Stimulated activated CD4-positive, alpha-beta T cell treated with anti-CD3 and anti-CD28 coated beads, Interleukin-2, amount 100 ng/mL, for 24 hours (primary cell): ENCODE measurements around the gene MAGI2.
A peak's percentile ranks its signal among the peaks of the same experiment; 100 is the strongest.
"Not testable (repeated sequence)": the region's sequence is repeated elsewhere in the genome, so short reads cannot be mapped to it uniquely, and the experiment has no call there.

Experiments
- DNase-seq, 2 donors: peaks; one replicate each; pipeline ENCODE4 v3.0.0-alpha.2; 2020

Gene MAGI2

DNA sequence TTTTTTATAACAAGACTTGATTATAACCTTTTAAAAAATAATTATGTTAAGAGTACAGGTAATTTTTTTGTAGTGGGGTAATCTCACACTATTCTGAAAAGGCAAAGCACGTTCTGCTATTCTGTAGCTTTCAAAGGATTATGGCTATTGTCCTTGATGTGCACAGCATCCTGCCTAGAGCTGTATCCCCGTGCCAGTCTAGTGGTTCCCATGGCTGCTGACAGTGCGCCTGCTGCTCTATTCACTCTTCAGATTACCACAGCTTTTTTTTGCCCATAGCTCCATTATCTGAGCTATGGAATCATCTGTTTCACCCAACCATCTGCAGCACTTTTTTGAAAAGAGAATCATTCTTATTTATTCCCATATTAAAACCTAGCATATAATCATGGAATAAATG is 931.5 kb downstream of the MAGI2 start:
- no peak for DNase-seq

DNA sequence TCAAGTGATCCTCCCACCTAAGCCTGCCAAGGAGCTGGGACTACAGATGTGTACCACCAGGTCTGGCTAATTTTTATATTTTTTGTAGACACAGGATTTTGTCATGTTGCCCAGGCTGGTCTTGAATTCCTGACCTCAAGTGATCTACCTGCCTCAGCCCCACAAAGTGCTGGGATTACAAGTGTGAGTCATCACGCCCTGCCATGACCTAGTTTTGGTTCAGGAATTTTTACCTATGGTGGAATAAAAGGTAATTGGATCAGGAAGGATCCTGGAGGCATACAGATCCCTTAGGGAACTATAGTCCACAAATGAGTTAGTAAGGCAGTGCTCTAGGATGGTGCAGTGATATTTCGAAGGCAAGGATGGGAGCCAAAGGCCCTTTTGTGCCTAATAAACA is 937.0 kb downstream of the MAGI2 start:
- no peak for DNase-seq

DNA sequence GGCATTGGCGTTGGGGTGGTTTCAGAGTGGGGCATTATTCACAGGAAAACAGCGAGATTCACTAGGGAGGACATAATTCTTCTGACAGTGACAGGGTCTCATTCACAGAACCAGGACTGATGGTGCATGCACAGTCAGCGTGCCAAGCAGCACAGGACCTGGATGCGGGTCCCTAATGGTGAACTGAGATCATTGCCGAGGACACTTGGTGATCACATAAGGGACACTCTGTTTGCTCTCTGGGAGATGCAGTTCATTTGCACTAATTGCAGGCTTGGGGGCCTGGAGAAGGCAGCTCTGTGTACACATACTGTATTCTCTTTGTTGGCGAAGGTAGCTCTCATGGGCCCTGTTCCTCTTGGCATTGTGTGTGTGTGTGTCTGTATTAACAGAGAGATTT is 938.8 kb downstream of the MAGI2 start:
- no peak for DNase-seq

DNA sequence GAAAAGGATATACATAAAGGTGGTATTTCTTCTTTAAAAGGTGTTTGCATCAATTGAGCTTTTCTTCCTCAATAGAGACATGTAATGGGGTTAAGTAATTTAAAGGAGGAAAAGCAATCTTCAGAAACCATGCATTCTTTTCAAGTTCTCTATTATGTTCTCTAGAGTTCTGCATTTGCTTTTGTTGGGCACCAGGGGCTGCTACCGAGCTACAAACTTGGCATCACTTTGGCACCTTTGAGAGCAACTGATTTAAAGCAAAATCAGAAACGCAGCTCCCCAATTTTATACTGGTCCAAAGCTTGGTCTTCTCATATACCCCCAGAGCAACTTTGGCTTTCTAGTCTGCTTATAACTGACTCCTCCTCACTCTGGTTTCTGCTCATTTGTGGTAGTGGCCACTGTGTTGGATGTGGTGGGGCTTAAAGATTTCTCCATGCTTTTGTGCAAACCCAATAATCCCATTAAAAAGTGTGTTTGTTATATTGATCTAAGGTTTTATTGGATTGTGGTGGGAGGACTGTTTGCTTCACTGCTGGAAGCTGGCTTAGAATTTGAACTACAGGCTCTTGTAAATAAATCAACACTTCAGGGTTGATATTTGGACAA is 942.8 kb downstream of the MAGI2 start:
- DNase-seq = peak in 1 of 2 donors; percentile 7

DNA sequence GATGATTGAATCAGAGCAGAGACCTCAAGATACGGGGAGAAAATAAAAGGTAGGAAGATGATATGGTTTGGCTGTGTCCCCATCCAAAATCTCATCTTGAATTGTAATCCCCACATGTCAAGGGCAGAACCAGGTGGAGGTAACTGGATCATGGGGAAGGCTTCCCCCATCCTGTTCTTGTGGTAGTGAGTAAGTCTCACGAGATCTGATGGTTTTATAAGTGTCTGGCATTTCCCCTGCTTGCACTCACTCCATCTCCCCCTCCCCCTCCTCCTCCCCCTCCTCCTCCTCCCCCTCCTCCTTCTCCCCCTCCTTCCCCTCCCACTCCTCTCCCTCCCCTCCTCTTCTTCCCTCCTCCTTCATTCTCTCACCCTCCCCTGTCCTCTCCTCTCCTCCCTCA is 950.2 kb downstream of the MAGI2 start:
- DNase-seq = not testable (repeated sequence)

DNA sequence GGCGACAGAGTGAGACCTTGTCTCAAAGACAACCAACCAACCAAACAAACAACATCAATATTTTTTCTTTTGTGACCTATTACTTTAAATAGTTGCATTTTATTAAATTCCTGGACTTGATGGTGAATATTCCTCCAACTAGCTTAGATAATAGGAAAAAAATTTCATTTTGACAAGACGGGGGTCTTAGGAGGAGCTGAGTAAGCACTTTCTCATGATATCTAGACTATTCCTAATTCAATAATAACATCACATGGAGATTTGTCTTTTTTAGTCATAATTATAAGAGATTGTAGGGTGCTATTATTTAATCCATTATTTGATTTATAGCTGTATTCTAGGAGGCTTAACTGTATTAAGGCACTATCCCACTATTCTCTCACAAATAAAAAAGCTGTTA is 952.4 kb downstream of the MAGI2 start:
- no peak for DNase-seq

DNA sequence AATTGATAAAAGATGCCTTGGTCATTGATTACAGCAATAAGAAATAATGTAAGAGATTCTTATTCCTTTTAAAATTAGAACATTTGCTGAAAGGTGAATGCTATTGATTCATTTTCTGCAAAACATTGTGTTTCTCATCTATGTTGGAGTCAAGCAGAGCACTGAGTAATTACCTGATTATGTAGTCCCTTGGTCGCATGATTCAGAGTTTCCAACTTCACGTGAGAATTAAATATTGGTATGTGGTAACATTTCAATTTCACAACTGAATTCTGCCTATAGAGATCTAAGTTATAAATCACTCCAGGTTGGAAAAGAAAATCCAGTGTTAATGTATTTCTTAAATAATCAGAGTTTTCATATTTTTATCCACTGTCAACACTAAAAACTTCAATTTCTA is 953.5 kb downstream of the MAGI2 start:
- DNase-seq = no peak

DNA sequence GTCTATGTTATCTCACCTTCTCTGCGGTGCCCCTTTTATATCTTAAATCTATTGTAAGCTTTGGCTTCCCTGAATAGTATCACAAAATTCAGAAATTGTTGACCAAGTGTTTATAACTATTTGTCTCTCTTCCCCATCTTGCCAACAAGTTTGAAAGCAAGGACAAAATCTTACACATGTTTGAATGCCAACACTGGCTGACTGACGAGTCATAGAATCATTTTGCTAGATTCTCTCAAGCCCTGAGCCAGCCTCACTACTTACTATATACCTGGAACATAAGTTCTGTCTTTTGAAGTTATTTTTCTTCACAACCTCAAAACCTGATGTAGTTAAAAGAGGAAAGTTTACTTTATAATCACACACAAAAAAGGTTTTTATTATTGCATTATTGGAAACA is 954.2 kb downstream of the MAGI2 start:
- DNase-seq = no peak

DNA sequence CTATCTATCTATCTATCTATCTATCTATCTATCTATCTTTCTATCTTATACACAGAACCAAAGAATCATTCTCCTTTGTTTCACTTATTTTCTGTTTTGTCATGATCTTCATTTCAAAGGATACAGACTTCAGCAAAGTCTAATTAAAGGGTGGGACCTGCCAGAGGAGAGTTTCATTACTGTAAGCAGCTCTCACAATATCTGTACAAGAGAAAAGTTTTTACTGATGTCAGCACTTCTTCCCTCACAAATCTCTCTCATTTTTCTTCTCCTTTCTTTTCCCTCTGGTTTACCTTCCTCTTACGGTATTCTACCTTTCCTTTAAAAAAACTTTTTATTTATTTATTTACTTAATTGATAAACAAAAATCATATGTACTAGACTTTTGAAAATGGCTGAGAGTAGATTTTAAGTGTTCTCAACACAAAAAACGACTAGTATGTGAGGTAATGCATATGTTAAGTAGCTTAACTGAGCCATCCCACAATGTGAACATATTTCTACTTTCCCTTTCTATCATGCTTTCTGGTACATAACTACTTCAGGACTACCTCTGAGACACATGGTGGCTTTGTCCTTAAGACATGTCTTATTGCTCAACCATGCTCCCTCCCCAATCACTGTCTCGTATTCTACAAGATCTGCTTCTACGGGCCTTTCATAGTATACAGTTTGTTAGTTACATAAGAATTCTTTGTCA is 955.6 kb downstream of the MAGI2 start:
- no peak for DNase-seq

DNA sequence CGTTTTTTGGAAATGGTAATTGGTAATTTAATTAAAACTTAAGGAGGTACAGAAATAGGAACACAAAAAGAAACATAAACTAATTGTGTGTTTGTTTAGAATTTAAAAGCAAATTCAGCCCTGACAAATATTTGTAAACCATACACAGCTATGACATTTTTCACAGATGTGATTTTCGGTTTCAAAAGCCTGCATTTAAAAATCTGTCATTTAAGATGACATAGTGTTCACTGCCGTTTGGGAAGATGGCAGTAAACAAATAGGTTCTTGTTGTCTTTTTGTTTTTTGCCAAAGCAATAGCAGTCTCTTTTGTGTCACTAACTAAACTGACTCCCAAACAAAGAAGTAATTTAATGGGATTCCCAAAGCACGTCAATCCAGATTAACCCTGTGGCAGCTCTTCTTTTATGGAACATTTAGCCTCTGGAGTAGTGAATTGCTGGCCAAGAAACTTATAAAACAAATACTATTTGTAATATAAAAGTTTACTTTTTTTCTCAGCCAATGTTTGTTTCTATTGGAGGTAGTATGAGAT is 957.3 kb downstream of the MAGI2 start:
- DNase-seq = no peak

DNA sequence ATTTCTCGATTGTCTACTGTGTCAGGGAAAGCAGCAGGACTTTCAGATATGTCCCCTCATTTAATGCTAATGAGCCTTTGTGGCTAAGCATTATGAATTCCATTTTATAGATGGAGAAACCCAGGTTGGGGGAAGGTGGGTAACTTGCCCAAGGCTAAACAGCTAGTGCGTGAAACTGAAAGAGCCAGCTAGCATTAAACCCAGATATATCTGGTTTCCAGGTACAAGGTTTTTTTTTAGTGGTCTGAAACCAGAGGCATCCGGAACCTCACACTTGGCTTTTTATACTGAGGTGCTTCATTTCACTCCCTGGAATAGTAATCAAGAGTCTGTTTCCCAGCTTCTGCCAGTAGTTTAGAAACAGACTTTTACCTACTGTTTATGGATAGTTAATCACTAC is 960.1 kb downstream of the MAGI2 start:
- no peak for DNase-seq

DNA sequence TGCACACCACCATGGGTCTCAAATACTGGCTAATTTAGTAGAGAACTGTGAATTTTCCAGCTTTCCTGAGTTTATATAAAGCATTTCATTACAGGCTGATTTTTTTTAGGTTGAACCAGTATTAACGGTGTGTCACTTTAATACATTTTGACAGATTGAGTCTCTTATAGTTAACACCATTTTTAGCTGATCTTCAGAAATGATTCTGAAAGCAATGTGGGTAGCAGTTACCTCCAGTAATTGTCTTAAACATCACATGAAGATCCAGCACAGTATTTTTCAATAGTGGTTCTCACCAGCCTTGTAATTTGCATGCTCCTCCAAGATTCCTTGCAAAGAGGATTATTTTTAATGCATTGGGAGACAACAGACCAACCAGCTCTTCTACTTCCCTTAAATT is 961.3 kb downstream of the MAGI2 start:
- DNase-seq = no peak

DNA sequence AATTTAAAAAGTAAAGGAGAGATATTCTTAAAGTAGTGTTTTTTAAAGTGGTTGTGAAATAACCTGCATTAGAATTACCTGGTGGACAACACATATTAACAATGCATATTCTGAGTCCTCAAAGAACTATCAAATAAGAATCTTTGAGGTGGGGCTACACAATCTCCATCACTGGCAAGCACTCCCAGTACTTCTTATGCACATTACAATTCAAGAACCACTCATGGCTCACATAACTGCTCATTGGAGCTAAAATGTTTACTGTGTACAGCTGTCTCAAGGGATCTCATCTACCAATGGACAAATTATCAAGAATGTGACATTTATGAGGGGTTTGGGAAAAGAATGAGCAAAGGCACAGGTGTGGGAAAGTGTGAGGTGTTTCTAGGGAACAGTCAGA is 962.9 kb downstream of the MAGI2 start:
- DNase-seq = no peak

DNA sequence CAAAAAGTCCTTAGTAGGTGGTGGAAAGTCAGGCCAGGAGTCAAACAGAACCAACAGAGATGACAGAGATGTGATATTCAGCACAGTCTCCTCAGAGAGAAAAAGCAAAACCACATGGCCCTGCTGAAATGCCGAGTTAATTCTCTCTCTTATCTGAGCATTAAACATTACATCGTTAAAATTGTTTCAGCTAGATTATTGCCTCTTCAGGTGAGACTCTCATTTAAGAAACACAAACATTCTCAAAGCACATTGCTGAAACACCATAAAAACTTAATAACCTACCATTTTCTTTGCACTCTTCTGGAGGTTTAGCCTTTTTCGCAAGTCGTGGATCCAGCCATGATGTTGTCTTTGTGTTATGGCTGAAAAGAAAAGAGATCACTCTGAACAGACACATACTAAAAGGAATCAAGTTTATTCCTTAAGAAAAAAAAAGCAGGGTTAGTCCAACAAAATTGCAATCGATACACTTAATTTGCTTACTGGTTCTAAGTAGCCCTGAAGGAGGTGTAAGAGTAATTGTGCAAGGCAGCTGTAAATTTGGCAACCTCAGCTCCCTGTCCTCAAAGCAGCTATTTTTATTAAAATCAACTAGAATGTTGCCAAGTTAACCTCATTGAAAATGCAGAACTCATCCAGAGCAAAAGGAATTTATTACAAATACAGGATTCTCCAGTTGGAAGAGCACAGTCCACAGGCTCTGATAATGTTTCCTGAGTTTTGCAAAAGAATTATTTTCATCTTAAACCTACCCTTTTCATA is 963.8 kb downstream of the MAGI2 start:
- no peak for DNase-seq

DNA sequence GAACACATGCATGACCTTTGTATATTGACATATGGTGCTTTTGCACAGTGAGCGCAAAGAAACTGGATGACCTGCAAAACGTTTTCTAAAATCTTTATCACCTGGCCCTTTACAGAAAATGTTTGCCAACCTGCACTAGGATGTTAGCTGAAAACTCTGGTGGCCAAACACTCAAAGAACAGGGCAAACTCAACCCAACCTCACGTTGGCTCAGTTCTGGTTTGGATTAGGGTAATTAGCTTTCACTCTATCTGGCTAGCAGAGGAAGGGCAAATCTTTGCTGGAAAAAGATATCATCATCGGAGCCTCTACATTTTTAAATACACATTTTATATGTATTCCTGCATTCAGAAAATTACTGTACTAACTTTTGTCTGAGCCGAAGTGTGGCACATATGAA is 966.0 kb downstream of the MAGI2 start:
- DNase-seq = no peak

DNA sequence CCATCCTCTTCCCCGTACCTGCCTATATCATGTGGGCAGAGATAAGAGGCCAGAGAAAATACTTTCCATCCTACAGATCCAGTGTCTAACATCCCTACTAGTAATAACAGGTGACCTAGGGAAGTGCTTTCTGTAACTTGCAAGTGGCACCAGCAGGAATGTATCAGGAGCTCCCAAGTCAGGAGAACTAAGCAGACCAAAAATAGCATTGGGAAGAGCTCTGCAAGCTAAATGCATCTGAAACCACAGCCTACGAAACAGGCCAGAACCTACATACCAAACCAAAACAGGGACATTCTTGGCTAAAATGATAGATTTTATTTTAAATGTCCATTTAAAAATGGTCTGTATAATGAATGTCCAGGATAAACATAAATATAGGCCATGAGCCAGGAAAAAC is 974.1 kb downstream of the MAGI2 start:
- DNase-seq = no peak

DNA sequence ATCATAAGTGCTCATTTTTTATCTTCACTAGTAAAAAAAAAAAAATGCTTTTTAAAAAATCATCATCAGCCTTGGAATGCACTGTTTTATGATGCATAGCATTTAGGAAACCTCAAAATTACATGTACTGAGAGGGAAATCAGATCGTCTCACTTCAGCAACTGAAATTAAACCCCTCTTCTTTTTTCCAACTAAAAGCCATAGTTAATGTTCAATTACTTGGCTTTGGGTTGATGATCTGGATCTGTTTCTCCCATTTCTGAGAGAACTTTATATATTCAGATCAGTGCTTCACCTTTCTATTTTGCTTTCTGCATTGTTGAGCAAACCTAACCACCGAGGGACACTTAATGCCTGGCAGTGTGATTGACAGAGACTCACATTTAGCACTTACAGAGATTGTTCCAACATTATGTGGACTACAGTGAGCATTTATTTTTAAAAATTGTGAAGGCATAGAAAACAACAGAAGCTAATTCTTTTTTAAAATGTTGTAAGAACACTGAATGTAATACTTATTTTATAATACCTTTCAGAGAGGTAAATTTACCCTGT is 976.5 kb downstream of the MAGI2 start:
- no peak for DNase-seq

DNA sequence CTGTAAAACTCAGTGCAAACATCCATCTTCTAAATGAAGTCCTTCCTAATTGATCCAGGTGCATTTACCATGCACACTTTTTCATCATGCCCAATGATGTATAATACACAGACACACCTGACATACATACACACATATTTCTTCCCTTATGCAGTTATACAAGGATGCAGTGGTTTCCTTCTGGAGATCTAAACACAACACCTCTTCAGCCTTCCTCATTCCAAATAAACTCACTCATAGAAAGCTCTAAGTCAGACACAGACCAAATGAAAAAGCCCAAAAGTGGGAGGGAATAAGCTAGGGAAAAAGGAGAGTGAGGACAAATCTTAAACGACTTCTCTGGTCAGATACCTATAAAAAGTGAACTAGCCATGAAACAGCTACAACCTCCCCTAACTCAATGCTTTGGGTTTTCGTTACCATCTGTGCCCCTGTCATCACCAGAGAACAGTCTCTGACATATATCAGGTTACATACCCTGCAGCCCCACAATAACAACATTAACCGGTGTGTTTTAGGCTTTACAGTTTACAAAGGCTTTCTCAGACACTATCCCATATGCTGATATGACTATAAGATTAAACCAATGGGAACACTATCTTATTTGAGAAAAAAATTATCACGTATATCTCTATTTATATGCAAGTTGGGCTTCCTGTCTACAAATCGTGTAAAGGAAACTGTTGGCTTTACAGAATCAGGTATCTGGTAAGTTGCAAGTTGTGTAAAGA is 979.7 kb downstream of the MAGI2 start:
- no peak for DNase-seq

DNA sequence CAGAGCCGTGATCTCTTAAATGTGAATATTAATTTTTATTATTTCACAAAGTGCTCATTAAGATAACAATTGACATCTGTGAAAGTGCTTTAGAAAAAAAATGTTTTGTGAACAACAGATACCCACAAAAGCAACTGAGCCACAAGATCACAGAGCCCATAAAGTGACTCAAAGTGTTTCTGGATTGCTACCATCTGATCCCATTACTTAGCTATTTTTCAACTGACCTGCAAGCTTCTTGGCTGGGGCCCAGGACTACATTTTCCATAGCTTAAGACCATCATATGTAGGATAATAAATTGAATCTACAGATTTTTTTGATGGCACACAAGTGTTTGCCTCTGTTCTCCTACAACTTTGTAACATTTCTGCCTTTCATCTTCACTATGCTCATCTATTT is 980.4 kb downstream of the MAGI2 start:
- DNase-seq = no peak

DNA sequence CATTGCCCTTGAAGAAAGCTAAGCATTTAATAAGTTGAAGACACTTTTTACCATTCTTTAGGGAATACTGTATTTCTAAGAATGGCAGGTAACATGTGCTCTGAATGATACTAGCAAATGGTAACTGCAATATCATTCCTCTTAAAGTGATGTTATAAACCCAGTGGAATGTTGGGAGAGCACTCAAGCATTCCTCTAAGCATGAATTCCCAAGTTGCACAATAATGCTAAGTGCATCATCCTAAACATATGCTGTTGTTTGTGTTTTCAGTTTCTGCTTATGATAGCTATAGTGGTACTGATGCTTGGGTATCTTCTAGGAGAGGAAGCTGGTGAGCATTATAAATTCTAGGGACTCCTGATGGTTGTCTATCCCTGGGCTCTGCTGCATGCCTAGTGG is 980.9 kb downstream of the MAGI2 start:
- no peak for DNase-seq

DNA sequence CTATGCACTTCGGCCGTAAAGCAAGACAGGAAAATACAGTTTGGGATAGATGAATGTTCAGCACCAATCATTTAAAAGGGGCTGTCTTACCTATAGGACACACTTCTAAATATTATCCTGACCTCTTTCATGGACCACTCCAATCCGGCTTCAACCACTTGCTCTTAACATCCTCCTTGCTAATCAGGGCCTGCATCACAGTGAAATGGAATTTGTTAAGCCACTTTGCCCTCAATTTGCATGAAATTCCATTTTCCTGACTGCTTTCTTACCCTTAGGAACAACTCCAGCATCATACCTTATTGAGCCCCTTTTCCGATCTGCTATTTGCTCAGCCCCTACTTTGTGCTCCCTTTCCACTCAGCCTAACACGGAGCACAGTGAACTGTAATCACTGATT is 987.6 kb downstream of the MAGI2 start:
- DNase-seq = no peak

DNA sequence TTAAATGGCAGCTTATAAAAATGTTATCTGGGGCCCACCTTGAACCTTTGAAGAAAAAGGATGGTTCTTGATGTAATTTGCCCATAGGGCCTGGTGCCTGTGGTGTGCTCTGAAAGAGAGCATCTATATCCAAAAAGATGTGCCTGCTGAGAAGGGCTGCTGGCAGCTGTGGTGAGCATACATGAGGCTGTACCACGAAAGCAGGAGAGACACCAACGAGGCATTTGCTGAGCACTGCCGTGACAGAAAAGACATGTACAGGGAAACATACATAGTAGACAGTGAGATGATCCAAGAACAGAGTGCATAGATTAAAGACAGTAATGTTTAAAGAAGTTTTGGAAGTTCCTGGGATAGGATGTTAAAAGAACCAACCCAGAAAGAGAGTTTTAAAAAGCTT is 990.4 kb downstream of the MAGI2 start:
- DNase-seq = no peak

DNA sequence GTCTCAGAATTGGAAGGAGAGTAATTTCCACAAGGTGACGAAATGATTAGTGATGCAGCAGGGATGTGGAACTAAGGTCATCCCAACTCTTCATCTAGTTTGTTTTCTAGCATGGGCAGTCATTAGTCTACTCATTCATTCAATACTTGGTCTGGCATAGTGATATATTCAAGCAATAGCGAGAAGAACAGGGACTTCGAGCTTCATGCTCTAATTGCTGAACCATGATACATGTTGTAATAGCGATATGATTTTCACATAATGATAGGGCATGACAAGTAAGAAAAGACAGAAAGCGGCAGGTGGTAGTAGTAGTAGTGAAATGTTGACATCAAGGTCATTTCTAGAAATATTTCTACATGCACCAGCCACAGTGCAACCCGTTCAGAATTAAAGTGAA is 1002.8 kb downstream of the MAGI2 start:
- DNase-seq = no peak
